Activated CD4-positive, alpha-beta memory T cell treated with anti-CD3 and anti-CD28 coated beads, Interleukin-2, amount 10 ng/mL, durations not matched to agents 7 days and 5 days (primary cell): ENCODE results near the gene MRPS23. TPM values are rescaled to one million over a fixed set of nuclear protein-coding genes. Genes with fewer than 3 reads are reported as not detected.

Source experiments
- CTCF ChIA-PET: fragments of 350-600 bp; sonication (Branson Sonifier 250); formaldehyde crosslinking; loops from one replicate; lab custom pipeline; 2021; ENCODE audit warnings: antibody characterized with exemption, inconsistent platforms; lab: Charles Lee
- POLR2A ChIA-PET: fragments of 350-600 bp; sonication (Branson Sonifier 250); formaldehyde crosslinking; loops from one replicate; lab custom pipeline; 2021; ENCODE audit warnings: antibody characterized with exemption; lab: Charles Lee
- DNase-seq: peaks from one replicate; pipeline ENCODE4 v3.0.0-alpha.2; 2020
- H3K27ac Mint-ChIP-seq: one replicate; pipeline ENCODE4 v1.8.0; 2021; ENCODE audit warnings: mild to moderate bottlenecking, mixed read lengths
- H3K27me3 Mint-ChIP-seq: one replicate; pipeline ENCODE4 v1.8.0; 2021; ENCODE audit warnings: mixed read lengths
- H3K36me3 Mint-ChIP-seq: one replicate; pipeline ENCODE4 v1.8.0; 2021; ENCODE audit warnings: low read depth, mixed read lengths
- H3K4me1 Mint-ChIP-seq: one replicate; pipeline ENCODE4 v1.8.0; 2021; ENCODE audit warnings: mixed read lengths
- H3K4me3 Mint-ChIP-seq: one replicate; pipeline ENCODE4 v1.8.0; 2021; ENCODE audit warnings: mild to moderate bottlenecking, mixed read lengths
- H3K9me3 Mint-ChIP-seq: one replicate; pipeline ENCODE4 v1.8.0; 2021; ENCODE audit warnings: mixed read lengths
- total RNA-seq, 2 experiments: library from RNA; stranded (reverse); gene quantifications; one replicate each; pipeline ENCODE4 v1.2.3, GENCODE V29; 2021

MRPS23 gene
- total RNA-seq, 2 experiments from 2014 or later = 30.8 to 35.3 TPM

- Mint-ChIP-seq H3K4me3 (no peak overlapping the region), H3K27ac (peak overlapping the region; percentile 4), H3K36me3 (no peaks in the 10 kb centered on the region), H3K9me3 (no peaks in the 10 kb centered on the region), H3K4me1 (peaks cover 8% of the 10 kb centered on the region), H3K27me3 (peaks cover 20% of the 10 kb centered on the region)
- no peak for DNase-seq
- CTCF ChIA-PET = interaction anchor here (0.7 to 2.9 kb wide), 3 partner anchors 9 to 131 kb away, joined by 3 to 21 read pairs (median 9); no protein-coding TSS in a partner anchor
- POLR2A ChIA-PET = no interaction called here
Observed at GRCh38 chr17:57868007-57868909, 18.4 kb upstream of the MRPS23 start.

- POLR2A ChIA-PET = no interaction called here
- no peaks in the 10 kb centered on the region for H3K36me3 Mint-ChIP-seq
- no peak overlapping the region for H3K27ac Mint-ChIP-seq
Observed at GRCh38 chr17:57867126-57867525, 17.3 kb upstream of the MRPS23 start.

GRCh38 chr17:57866723-57867122 lies 16.9 kb upstream of the MRPS23 start:
- ChIA-PET CTCF (interaction anchor here (2.3 kb wide), 1 partner anchor 8 kb away, joined by 9 read pairs; no protein-coding TSS in a partner anchor), POLR2A (no interaction called here)

More at GRCh38 chr17:57867126-57867525, 17.3 kb upstream of the MRPS23 start:
- Mint-ChIP-seq H3K27me3 (peaks cover 25% of the 10 kb centered on the region), H3K4me3 (no peak overlapping the region), H3K4me1 (peaks cover 9% of the 10 kb centered on the region), H3K9me3 (no peaks in the 10 kb centered on the region)
- CTCF ChIA-PET = interaction anchor here (2.3 kb wide), 1 partner anchor 9 kb away, joined by 9 read pairs; no protein-coding TSS in a partner anchor
- no peak for DNase-seq

GRCh38 chr17:57866319-57866718 lies 16.5 kb upstream of the MRPS23 start:
- no peaks in the 10 kb centered on the region for H3K36me3 Mint-ChIP-seq
- no peak for DNase-seq
- no peak overlapping the region for H3K27ac Mint-ChIP-seq
- H3K4me3 Mint-ChIP-seq = no peak overlapping the region
- CTCF ChIA-PET = interaction anchor here (0.9 to 2.3 kb wide), 2 partner anchors 8 to 11 kb away, joined by 4 to 9 read pairs; no protein-coding TSS in a partner anchor
- POLR2A ChIA-PET = no interaction called here
- peaks cover 11% of the 10 kb centered on the region for H3K4me1 Mint-ChIP-seq
- H3K27me3 Mint-ChIP-seq = peaks cover 25% of the 10 kb centered on the region
- no peaks in the 10 kb centered on the region for H3K9me3 Mint-ChIP-seq

More at GRCh38 chr17:57866723-57867122, 16.9 kb upstream of the MRPS23 start:
- Mint-ChIP-seq H3K4me3 (no peak overlapping the region), H3K9me3 (no peaks in the 10 kb centered on the region), H3K4me1 (peaks cover 10% of the 10 kb centered on the region), H3K27ac (no peak overlapping the region), H3K27me3 (peaks cover 23% of the 10 kb centered on the region), H3K36me3 (no peaks in the 10 kb centered on the region)
- no peak for DNase-seq

- Mint-ChIP-seq H3K4me1 (peaks cover 20% of the 10 kb centered on the region), H3K27ac (no peak overlapping the region), H3K4me3 (no peak overlapping the region), H3K36me3 (no peaks in the 10 kb centered on the region), H3K27me3 (peaks cover 43% of the 10 kb centered on the region), H3K9me3 (no peaks in the 10 kb centered on the region)
- no peak for DNase-seq
- ChIA-PET POLR2A (no interaction called here), CTCF (no interaction called here)
Observed at GRCh38 chr17:57864273-57864672, 14.4 kb upstream of the MRPS23 start.

GRCh38 chr17:57862694-57863667 lies 13.1 kb upstream of the MRPS23 start:
- H3K4me3 Mint-ChIP-seq = no peak overlapping the region
- peaks cover 19% of the 10 kb centered on the region for H3K4me1 Mint-ChIP-seq
- no peaks in the 10 kb centered on the region for H3K9me3 Mint-ChIP-seq
- ChIA-PET POLR2A (interaction anchor here (2.9 kb wide), 1 partner anchor 144 kb away, joined by 24 read pairs; the partner anchor contains the start of gene SRSF1), CTCF (interaction anchor here (0.7 to 1.3 kb wide), 2 partner anchors 93 to 249 kb away, joined by 3 to 4 read pairs; no protein-coding TSS in a partner anchor)
- H3K27me3 Mint-ChIP-seq = peaks cover 45% of the 10 kb centered on the region
- no peak overlapping the region for H3K27ac Mint-ChIP-seq
- no peaks in the 10 kb centered on the region for H3K36me3 Mint-ChIP-seq
- no peak for DNase-seq

GRCh38 chr17:57861790-57862693 lies 12.2 kb upstream of the MRPS23 start:
- H3K27ac Mint-ChIP-seq = no peak overlapping the region
- no peaks in the 10 kb centered on the region for H3K9me3 Mint-ChIP-seq
- H3K4me1 Mint-ChIP-seq = peaks cover 12% of the 10 kb centered on the region
- no peak for DNase-seq
- H3K27me3 Mint-ChIP-seq = peaks cover 45% of the 10 kb centered on the region
- CTCF ChIA-PET = interaction anchor here (1.3 to 9.1 kb wide), 3 partner anchors 8 to 250 kb away, joined by 3 to 137 read pairs (median 21); no protein-coding TSS in a partner anchor
- H3K36me3 Mint-ChIP-seq = no peaks in the 10 kb centered on the region
- POLR2A ChIA-PET = interaction anchor here (0.8 to 3.3 kb wide), 3 partner anchors 12 to 145 kb away, joined by 3 to 24 read pairs (median 24); partner anchors contain the start of genes MRPS23 and SRSF1
- H3K4me3 Mint-ChIP-seq = no peak overlapping the region

GRCh38 chr17:57861000-57861789 lies 11.4 kb upstream of the MRPS23 start:
- H3K4me1 Mint-ChIP-seq = peaks cover 12% of the 10 kb centered on the region
- ChIA-PET POLR2A (interaction anchor here (0.8 to 3.3 kb wide), 7 partner anchors 11 to 146 kb away, joined by 3 to 24 read pairs (median 4); partner anchors contain the start of genes MRPS23, SRSF1 and VEZF1), CTCF (interaction anchor here (0.7 to 9.1 kb wide), 6 partner anchors 9 to 136 kb away, joined by 3 to 137 read pairs (median 4); partner anchors contain the start of gene MRPS23)
- no peak overlapping the region for H3K27ac Mint-ChIP-seq
- H3K4me3 Mint-ChIP-seq = peak overlapping the region; percentile 54
- H3K27me3 Mint-ChIP-seq = peaks cover 45% of the 10 kb centered on the region
- DNase-seq = peak; percentile 37
- H3K9me3 Mint-ChIP-seq = no peaks in the 10 kb centered on the region
- H3K36me3 Mint-ChIP-seq = no peaks in the 10 kb centered on the region

- H3K4me1 Mint-ChIP-seq = peaks cover 12% of the 10 kb centered on the region
- peak overlapping the region; percentile 54 for H3K4me3 Mint-ChIP-seq
- POLR2A ChIA-PET = interaction anchor here (0.8 to 3.3 kb wide), 8 partner anchors 9 to 146 kb away, joined by 3 to 24 read pairs (median 4); partner anchors contain the start of genes MRPS23, SRSF1 and VEZF1
- H3K27me3 Mint-ChIP-seq = peaks cover 45% of the 10 kb centered on the region
- no peaks in the 10 kb centered on the region for H3K36me3 Mint-ChIP-seq
- no peak for DNase-seq
- H3K27ac Mint-ChIP-seq = no peak overlapping the region
- CTCF ChIA-PET = interaction anchor here (0.6 to 9.1 kb wide), 10 partner anchors 10 to 150 kb away, joined by 3 to 137 read pairs (median 3); partner anchors contain the start of gene MRPS23
- H3K9me3 Mint-ChIP-seq = no peaks in the 10 kb centered on the region
Observed at GRCh38 chr17:57860414-57860999, 10.7 kb upstream of the MRPS23 start.

GRCh38 chr17:57859601-57860413 lies 10.0 kb upstream of the MRPS23 start:
- CTCF ChIA-PET = interaction anchor here (0.6 to 9.1 kb wide), 14 partner anchors 7 to 311 kb away, joined by 3 to 137 read pairs (median 4); partner anchors contain the start of gene MRPS23
- DNase-seq = no peak

More at GRCh38 chr17:57859601-57860413, 10.0 kb upstream of the MRPS23 start:
- Mint-ChIP-seq H3K4me3 (no peak overlapping the region), H3K27me3 (peaks cover 45% of the 10 kb centered on the region), H3K36me3 (no peaks in the 10 kb centered on the region), H3K27ac (no peak overlapping the region), H3K9me3 (no peaks in the 10 kb centered on the region), H3K4me1 (peaks cover 12% of the 10 kb centered on the region)
- POLR2A ChIA-PET = interaction anchor here (0.7 to 3.3 kb wide), 8 partner anchors 10 to 148 kb away, joined by 3 to 24 read pairs (median 4); partner anchors contain the start of genes MRPS23, SRSF1 and VEZF1
